PC-9 (cell line): Measurements from ENCODE around the gene PHLPP2. TPM values are rescaled to one million over a fixed set of nuclear protein-coding genes. Genes with fewer than 3 reads are reported as not detected.

Experiments
- BruUV-seq: library from RNA; stranded (reverse); fragments of 400-500 nt; replicated peaks from 2 replicates; lab custom pipeline; 2021; lab: Mats Ljungman, UMichigan
- CTCF ChIA-PET: fragments of 300-600 bp; sonication (Branson Sonifier 250); formaldehyde crosslinking; loops from one replicate; lab custom pipeline; 2022; ENCODE audit warnings: antibody characterized with exemption; lab: Charles Lee
- POLR2A ChIA-PET: fragments of 300-600 bp; sonication (Branson Sonifier 250); formaldehyde crosslinking; loops from one replicate; lab custom pipeline; 2022; ENCODE audit warnings: antibody characterized with exemption; ENCODE audit not compliant: unreplicated experiment; lab: Charles Lee
- DNase-seq, 2 experiments: peaks; one replicate each; pipeline versions ENCODE4 v3.0.0 to v3.0.0-alpha.2; 2015 to 2022; ENCODE audit warnings: mixed read lengths in 1 of 2
- H2AFZ ChIP-seq: fragments of 200-600 bp; sonication (generic); 2 replicates; pipeline ENCODE4 v1.8.1; 2017; ENCODE audit warnings: antibody characterized with exemption
- H3F3A ChIP-seq: fragments of 200-600 bp; sonication (generic); 2 replicates; pipeline ENCODE4 v1.8.1; 2017; ENCODE audit warnings: antibody characterized with exemption, mild to moderate bottlenecking, low read depth; ENCODE audit not compliant: insufficient read depth
- H3K27ac ChIP-seq: fragments of 200-600 bp; sonication (generic); 2 replicates; pipeline ENCODE4 v1.6.1; 2016; ENCODE audit warnings: mixed run types
- H3K27me3 ChIP-seq: fragments of 200-600 bp; sonication (generic); 2 replicates; pipeline ENCODE4 v1.6.1; 2016; ENCODE audit warnings: low read depth, mixed run types; ENCODE audit not compliant: insufficient read depth
- H3K36me3 ChIP-seq: fragments of 200-600 bp; sonication (generic); 2 replicates; pipeline ENCODE4 v1.6.1; 2016; ENCODE audit warnings: low read depth, mixed run types
- H3K4me1 ChIP-seq: fragments of 200-600 bp; sonication (generic); replicated peaks from 2 replicates; pipeline ENCODE4 v1.6.1; 2016; ENCODE audit warnings: mixed run types; ENCODE audit not compliant: insufficient read depth
- H3K4me2 ChIP-seq: fragments of 200-600 bp; sonication (generic); 2 replicates; pipeline ENCODE4 v1.6.1; 2017; ENCODE audit warnings: mixed run types
- H3K4me3 ChIP-seq: fragments of 200-600 bp; sonication (generic); 2 replicates; pipeline ENCODE4 v1.6.1; 2016; ENCODE audit warnings: mixed run types
- H3K79me2 ChIP-seq: fragments of 200-600 bp; sonication (generic); 2 replicates; pipeline ENCODE4 v1.6.1; 2017; ENCODE audit warnings: low read depth, mixed run types
- H3K9me2 ChIP-seq: fragments of 200-600 bp; sonication (generic); 2 replicates; pipeline ENCODE4 v1.8.1; 2017; ENCODE audit warnings: mild to moderate bottlenecking; ENCODE audit not compliant: insufficient read depth
- H3K9me3 ChIP-seq: fragments of 200-600 bp; sonication (generic); 2 replicates; pipeline ENCODE4 v1.8.1; 2016; ENCODE audit warnings: low read depth; ENCODE audit not compliant: insufficient read depth
- H4K20me1 ChIP-seq: fragments of 200-600 bp; sonication (generic); 2 replicates; pipeline ENCODE4 v1.8.1; 2017; ENCODE audit not compliant: insufficient read depth
- EZH2 ChIP-seq: fragments of 200-600 bp; sonication (generic); IDR thresholded peaks from 2 replicates; pipeline ENCODE4 v1.8.0; 2017; ENCODE audit warnings: antibody characterized with exemption, low read depth
- intact Hi-C: fragments of 100-400 bp; cut with micrococcal nuclease; formaldehyde crosslinking; loops from one replicate; pipeline ENCODE4 v1.10.0; 2022; ENCODE audit not compliant: unreplicated experiment
- total RNA-seq: library from RNA; stranded (reverse); gene quantifications from 2 replicates; pipeline ENCODE4 v1.2.3, GENCODE V29; 2021
- TF ChIP-seq, protein P1 (sequence below): fragments of 200-600 bp; sonication (generic); conservative IDR thresholded peaks from 2 replicates; pipeline ENCODE4 v1.6.1; 2017; ENCODE audit warnings: mixed run types, antibody characterized with exemption, mild to moderate bottlenecking, moderate library complexity

PHLPP2 gene
- total RNA-seq, 1 experiment from 2014 or later, result 5.5 TPM

GRCh38 chr16:71645450-71645849, 79.1 kb downstream of the PHLPP2 start:
- ChIA-PET POLR2A (no interaction called here), CTCF (no interaction called here)
- intact Hi-C loops, result loop anchor here (1.0 kb wide), 1 partner anchor 32 kb away; no protein-coding TSS in a partner anchor
- no peaks in the 10 kb centered on the region for H3K9me3 ChIP-seq
- no peak overlapping the region for H3K27ac ChIP-seq
- TF ChIP-seq, protein P1, sequence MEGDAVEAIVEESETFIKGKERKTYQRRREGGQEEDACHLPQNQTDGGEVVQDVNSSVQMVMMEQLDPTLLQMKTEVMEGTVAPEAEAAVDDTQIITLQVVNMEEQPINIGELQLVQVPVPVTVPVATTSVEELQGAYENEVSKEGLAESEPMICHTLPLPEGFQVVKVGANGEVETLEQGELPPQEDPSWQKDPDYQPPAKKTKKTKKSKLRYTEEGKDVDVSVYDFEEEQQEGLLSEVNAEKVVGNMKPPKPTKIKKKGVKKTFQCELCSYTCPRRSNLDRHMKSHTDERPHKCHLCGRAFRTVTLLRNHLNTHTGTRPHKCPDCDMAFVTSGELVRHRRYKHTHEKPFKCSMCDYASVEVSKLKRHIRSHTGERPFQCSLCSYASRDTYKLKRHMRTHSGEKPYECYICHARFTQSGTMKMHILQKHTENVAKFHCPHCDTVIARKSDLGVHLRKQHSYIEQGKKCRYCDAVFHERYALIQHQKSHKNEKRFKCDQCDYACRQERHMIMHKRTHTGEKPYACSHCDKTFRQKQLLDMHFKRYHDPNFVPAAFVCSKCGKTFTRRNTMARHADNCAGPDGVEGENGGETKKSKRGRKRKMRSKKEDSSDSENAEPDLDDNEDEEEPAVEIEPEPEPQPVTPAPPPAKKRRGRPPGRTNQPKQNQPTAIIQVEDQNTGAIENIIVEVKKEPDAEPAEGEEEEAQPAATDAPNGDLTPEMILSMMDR, result peak; percentile 64
- TF ChIP-seq EZH2, result no peak
- no peaks in the 10 kb centered on the region; the same call in 1 of the 2 replicates for H3K36me3 ChIP-seq
- H3K79me2 ChIP-seq, result no peaks in the 10 kb centered on the region
- BruUV-seq, result no TSS peak
- H3K27me3 ChIP-seq, result no peaks in the 10 kb centered on the region
- H4K20me1 ChIP-seq, result no peaks in the 10 kb centered on the region
- H3K4me3 ChIP-seq, result no peak overlapping the region
- H3K4me1 ChIP-seq, result 0 out of 2 replicates have a peak, but pooled peaks cover 6% of the 10 kb centered on the region
- H3F3A ChIP-seq, result peaks cover 5% of the 10 kb centered on the region; the same call in 1 of the 2 replicates
- DNase-seq, result no peak
- no peak overlapping the region for H2AFZ ChIP-seq
- H3K9me2 ChIP-seq, result no peaks in the 10 kb centered on the region
- no peak overlapping the region for H3K4me2 ChIP-seq

GRCh38 chr16:71637398-71637797, 87.1 kb downstream of the PHLPP2 start:
- ChIA-PET CTCF (no interaction called here), POLR2A (no interaction called here)
- no peaks in the 10 kb centered on the region for H3K4me1 ChIP-seq
- TF ChIP-seq, protein P1, result no peak
- no peak for TF ChIP-seq EZH2
- no peaks in the 10 kb centered on the region for H3K9me3 ChIP-seq
- no TSS peak for BruUV-seq
- no peak overlapping the region for H3K4me2 ChIP-seq
- no peaks in the 10 kb centered on the region for H3K27me3 ChIP-seq
- H2AFZ ChIP-seq, result no peak overlapping the region
- H3K27ac ChIP-seq, result no peak overlapping the region
- H4K20me1 ChIP-seq, result no peaks in the 10 kb centered on the region
- no peak overlapping the region for H3K4me3 ChIP-seq
- H3K9me2 ChIP-seq, result no peaks in the 10 kb centered on the region
- peaks cover 7% of the 10 kb centered on the region; the same call in 1 of the 2 replicates for H3K36me3 ChIP-seq
- intact Hi-C loops, result no loop called here
- peaks cover 7% of the 10 kb centered on the region; the same call in 1 of the 2 replicates for H3K79me2 ChIP-seq
- DNase-seq, result no peak
- no peaks in the 10 kb centered on the region for H3F3A ChIP-seq

DNA sequence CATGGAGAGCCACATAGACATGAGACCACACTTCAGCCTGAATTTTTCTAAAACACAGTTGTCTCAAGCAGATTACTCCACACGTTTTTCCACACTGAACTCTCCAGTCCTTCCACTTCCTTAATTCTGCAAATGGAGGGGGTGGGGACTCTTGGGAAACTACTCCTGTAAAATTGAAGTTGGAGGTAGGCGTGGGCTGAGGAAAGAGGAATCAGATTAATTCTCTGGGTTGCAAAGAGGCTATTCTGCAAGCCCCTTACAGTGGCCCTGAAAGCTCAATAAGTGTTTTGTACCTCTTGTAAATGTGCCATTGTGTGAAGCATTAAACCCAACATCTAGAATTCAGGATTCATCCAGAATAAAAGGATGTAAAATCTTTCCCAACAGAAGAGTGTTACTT, 88.9 kb downstream of the PHLPP2 start:
- Histone ChIP-seq H3K27ac (no peak overlapping the region), H3K9me2 (no peaks in the 10 kb centered on the region), H2AFZ (no peak overlapping the region), H3K79me2 (peaks cover 17% of the 10 kb centered on the region), H3K36me3 (peaks cover 7% of the 10 kb centered on the region; the same call in 1 of the 2 replicates), H3F3A (peaks cover 14% of the 10 kb centered on the region), H3K9me3 (no peaks in the 10 kb centered on the region), H4K20me1 (no peaks in the 10 kb centered on the region), H3K4me1 (peaks cover 13% of the 10 kb centered on the region), H3K4me2 (no peak overlapping the region), H3K27me3 (no peaks in the 10 kb centered on the region), H3K4me3 (no peak overlapping the region)
- ChIA-PET POLR2A (no interaction called here), CTCF (no interaction called here)
- no peak for TF ChIP-seq EZH2
- TF ChIP-seq, protein P1, result no peak
- intact Hi-C loops, result no loop called here
- BruUV-seq, result no TSS peak
- no peak for DNase-seq
